Measurements from ENCODE around the gene RALGAPA2. TPM values are rescaled to one million over a fixed set of nuclear protein-coding genes. Genes with fewer than 3 reads are reported as not detected.

Gene RALGAPA2
- total and polyA plus RNA-seq, 2 donors (not counting 3 experiments of a cell fraction or from before 2014, with no cell fraction given), result 10.0 to 46.8 TPM

DNA sequence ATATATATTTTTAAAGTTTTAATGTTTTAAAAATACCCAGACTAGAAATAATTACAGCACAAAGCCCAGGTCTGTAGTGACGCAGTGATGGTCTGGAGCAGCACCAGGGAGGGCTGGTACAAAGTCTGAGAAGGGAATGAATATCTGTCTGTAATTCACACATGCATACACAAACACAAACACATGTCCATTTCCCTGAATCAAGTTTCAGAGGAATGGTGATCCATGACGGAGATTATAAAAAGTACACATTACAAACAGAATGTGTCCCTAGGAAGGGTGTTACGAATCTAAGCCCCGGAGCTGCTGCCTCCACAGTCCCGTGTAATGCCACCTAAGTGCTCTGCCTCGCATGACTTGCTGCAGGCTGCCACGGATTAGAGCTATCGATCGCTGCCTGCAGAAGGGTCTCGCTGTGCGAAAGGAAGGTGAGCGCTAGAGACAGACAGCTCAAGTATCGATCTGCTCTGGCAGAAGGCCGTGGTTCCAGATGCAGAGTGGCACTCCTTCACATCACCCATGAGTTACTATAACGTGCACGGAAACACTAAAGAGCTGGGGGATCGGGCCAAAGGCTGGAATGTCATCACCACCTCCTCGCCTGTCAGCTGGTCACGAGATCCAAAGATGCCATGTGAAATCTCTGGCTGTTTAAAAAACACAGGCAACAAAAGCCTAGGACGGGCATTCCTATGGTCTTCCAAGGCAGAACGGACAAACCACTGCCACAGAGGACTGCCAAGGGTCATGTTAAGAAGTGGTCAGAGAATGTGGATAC, 257.4 kb downstream of the RALGAPA2 start:
- H2AFZ ChIP-seq (ENCODE audit: low read depth, low read length), result no peak overlapping the region
- FAIRE-seq (no peak), DNase-seq (ENCODE audit: low read depth, low spot score) (no peak)
- no peak overlapping the region for H3K9ac ChIP-seq (replicated peaks; ENCODE audit: extremely low read depth, insufficient read depth, low read length)
- dilution Hi-C loops (cut with MboI; ENCODE audit: extremely low pct_ligation_motif_present, low sequenced_read_pairs), result no loop called here
- H3K9me1 ChIP-seq (replicated peaks; ENCODE audit: control insufficient read depth, extremely low read depth, insufficient read depth, low read length), result no peaks in the 10 kb centered on the region
- H3K36me3 ChIP-seq (ENCODE audit: control insufficient read depth in 2 of 2, extremely low read depth in 1 of 2, insufficient read depth in 2 of 2, low read length in 2 of 2), result no peaks in the 10 kb centered on the region
- H3K4me3 ChIP-seq (replicated peaks in 1 of 3; ENCODE audit: insufficient read depth in 1 of 3, low read depth in 1 of 3, low read length in 3 of 3), result no peak overlapping the region
- no peaks in the 10 kb centered on the region for H3K27me3 ChIP-seq (ENCODE audit: control insufficient read depth in 2 of 2, insufficient read depth in 2 of 2, low read length in 2 of 2)
- POLR2A ChIA-PET, result no interaction called here
- TF ChIP-seq MYC (IDR thresholded peaks at IDR 0.05; ENCODE audit: low read depth, low read length) (no peak), MAX (IDR thresholded peaks at IDR 0.05; ENCODE audit: insufficient read depth, insufficient read length) (no peak), POLR2A (IDR thresholded peaks at IDR 0.05; ENCODE audit: low read depth, low read length) (no peak)
- no peaks in the 10 kb centered on the region for H3K9me3 ChIP-seq (replicated peaks; ENCODE audit: control insufficient read depth, insufficient read depth, low read length)
- H4K20me1 ChIP-seq (replicated peaks; ENCODE audit: control insufficient read depth, extremely low read depth, insufficient read depth, low read length), result no peaks in the 10 kb centered on the region
- CTCF ChIA-PET, result no interaction called here
- BruUV-seq (replicated peaks), result no TSS peak
- no peaks in the 10 kb centered on the region for H3K79me2 ChIP-seq (ENCODE audit: control insufficient read depth, insufficient read depth, low read length)
- H3K27ac ChIP-seq (ENCODE audit: insufficient read depth, low read depth, low read length), result no peak overlapping the region
- H3K4me1 ChIP-seq (ENCODE audit: control insufficient read depth, extremely low read depth, insufficient read depth, low read length), result peaks cover 14% of the 10 kb centered on the region
- intact Hi-C loops (cut with micrococcal nuclease), result no loop called here
- H3K4me2 ChIP-seq (ENCODE audit: insufficient read depth, low read length), result no peak overlapping the region

DNA sequence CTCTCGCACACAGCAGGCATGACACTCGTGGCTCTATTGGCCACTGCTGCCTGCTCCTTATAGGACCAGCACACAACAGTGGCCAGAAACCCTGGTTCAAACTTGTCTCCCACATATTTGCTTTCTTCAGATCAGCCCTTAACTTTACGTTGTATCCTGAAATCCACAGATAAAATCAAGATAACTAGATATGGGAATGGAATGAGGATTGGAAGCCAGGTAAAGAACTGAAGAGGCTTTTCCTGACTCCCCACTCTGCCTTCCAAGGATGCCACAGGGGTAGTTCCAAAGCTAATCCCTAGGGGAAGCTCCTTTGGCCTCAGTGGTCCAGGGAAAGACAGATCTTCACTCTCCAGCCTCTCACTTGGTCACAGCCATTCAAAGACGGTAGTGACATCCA, 258.1 kb downstream of the RALGAPA2 start:
- Histone ChIP-seq H3K27ac (ENCODE audit: insufficient read depth, low read depth, low read length) (no peak overlapping the region), H3K36me3 (ENCODE audit: control insufficient read depth in 2 of 2, extremely low read depth in 1 of 2, insufficient read depth in 2 of 2, low read length in 2 of 2) (no peaks in the 10 kb centered on the region), H3K9ac (replicated peaks; ENCODE audit: extremely low read depth, insufficient read depth, low read length) (no peak overlapping the region), H2AFZ (ENCODE audit: low read depth, low read length) (no peak overlapping the region), H3K4me3 (replicated peaks in 1 of 3; ENCODE audit: insufficient read depth in 1 of 3, low read depth in 1 of 3, low read length in 3 of 3) (no peak overlapping the region), H3K4me1 (ENCODE audit: control insufficient read depth, extremely low read depth, insufficient read depth, low read length) (peaks cover 14% of the 10 kb centered on the region), H4K20me1 (replicated peaks; ENCODE audit: control insufficient read depth, extremely low read depth, insufficient read depth, low read length) (no peaks in the 10 kb centered on the region), H3K27me3 (ENCODE audit: control insufficient read depth in 2 of 2, insufficient read depth in 2 of 2, low read length in 2 of 2) (no peaks in the 10 kb centered on the region), H3K79me2 (ENCODE audit: control insufficient read depth, insufficient read depth, low read length) (no peaks in the 10 kb centered on the region), H3K4me2 (ENCODE audit: insufficient read depth, low read length) (no peak overlapping the region), H3K9me1 (replicated peaks; ENCODE audit: control insufficient read depth, extremely low read depth, insufficient read depth, low read length) (no peaks in the 10 kb centered on the region), H3K9me3 (replicated peaks; ENCODE audit: control insufficient read depth, insufficient read depth, low read length) (no peaks in the 10 kb centered on the region)
- POLR2A ChIA-PET, result no interaction called here
- TF ChIP-seq POLR2A (IDR thresholded peaks at IDR 0.05; ENCODE audit: low read depth, low read length) (no peak), GATA2 (IDR thresholded peaks at IDR 0.05; ENCODE audit: insufficient read depth, insufficient read length, low read depth, low read length) (no peak), POLR2AphosphoS5 (IDR thresholded peaks at IDR 0.05; ENCODE audit: insufficient read depth, low read depth, low read length) (no peak), MAX (IDR thresholded peaks at IDR 0.05; ENCODE audit: insufficient read depth, insufficient read length) (no peak), JUN (IDR thresholded peaks at IDR 0.05; ENCODE audit: borderline replicate concordance, insufficient read depth, insufficient read length, low read depth) (no peak), EZH2 (IDR thresholded peaks at IDR 0.05; ENCODE audit: borderline replicate concordance, low read depth, low read length, severe bottlenecking) (no peak), MYC (IDR thresholded peaks at IDR 0.05; ENCODE audit: low read depth, low read length) (no peak), FOS (IDR thresholded peaks at IDR 0.05; ENCODE audit: borderline replicate concordance, insufficient read depth, low read length) (no peak)
- TF ChIP-seq, protein P1, sequence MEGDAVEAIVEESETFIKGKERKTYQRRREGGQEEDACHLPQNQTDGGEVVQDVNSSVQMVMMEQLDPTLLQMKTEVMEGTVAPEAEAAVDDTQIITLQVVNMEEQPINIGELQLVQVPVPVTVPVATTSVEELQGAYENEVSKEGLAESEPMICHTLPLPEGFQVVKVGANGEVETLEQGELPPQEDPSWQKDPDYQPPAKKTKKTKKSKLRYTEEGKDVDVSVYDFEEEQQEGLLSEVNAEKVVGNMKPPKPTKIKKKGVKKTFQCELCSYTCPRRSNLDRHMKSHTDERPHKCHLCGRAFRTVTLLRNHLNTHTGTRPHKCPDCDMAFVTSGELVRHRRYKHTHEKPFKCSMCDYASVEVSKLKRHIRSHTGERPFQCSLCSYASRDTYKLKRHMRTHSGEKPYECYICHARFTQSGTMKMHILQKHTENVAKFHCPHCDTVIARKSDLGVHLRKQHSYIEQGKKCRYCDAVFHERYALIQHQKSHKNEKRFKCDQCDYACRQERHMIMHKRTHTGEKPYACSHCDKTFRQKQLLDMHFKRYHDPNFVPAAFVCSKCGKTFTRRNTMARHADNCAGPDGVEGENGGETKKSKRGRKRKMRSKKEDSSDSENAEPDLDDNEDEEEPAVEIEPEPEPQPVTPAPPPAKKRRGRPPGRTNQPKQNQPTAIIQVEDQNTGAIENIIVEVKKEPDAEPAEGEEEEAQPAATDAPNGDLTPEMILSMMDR (IDR thresholded peaks at IDR 0.05; ENCODE audit: extremely low read depth in 1 of 2, insufficient read depth in 1 of 2, low read depth in 1 of 2, low read length in 2 of 2), result no peak
- FAIRE-seq (no peak), DNase-seq (ENCODE audit: low read depth, low spot score) (no peak)
- dilution Hi-C loops (cut with MboI; ENCODE audit: extremely low pct_ligation_motif_present, low sequenced_read_pairs), result no loop called here
- CTCF ChIA-PET, result no interaction called here
- no TSS peak for BruUV-seq (replicated peaks)
- intact Hi-C loops (cut with micrococcal nuclease), result no loop called here

All from endothelial cell of umbilical vein (primary cell).